DOHH2 (cell line): ENCODE data around the gene AGBL1.

Source experiments
- EZH2phosphoT487 ChIP-seq: fragments of 200-600 bp; sonication (generic); IDR thresholded peaks from 2 replicates; pipeline ENCODE4 v1.6.1; 2017; ENCODE audit warnings: borderline replicate concordance, mild to moderate bottlenecking, antibody characterized with exemption, low read length, moderate library complexity, mixed read lengths
- TF ChIP-seq, protein P1 (sequence below): fragments of 200-600 bp; sonication (generic); IDR thresholded peaks from one replicate; pipeline ENCODE4 v1.5.1; 2014; ENCODE audit warnings: antibody characterized with exemption, mild to moderate bottlenecking, low read depth, low read length; ENCODE audit not compliant: poor library complexity, severe bottlenecking

DNA sequence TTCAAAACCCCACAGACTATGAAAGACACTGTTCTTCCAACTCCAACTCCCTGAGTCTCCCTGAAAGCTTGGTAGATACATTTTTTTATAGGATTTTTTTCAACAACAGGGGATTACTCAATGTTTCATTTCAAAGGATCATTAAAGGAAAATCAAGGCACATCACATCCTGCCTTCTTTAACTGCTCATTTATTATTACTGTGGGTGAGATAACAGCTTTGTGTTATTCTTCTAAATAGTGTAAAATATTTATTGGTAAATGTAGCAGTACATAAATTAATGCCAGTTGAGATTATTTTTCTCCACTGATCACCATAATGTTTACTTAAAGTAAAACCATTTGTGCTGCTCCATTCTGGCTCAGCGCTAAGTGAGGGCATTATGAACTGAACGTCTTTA, 57.2 kb downstream of the AGBL1 start:
- TF ChIP-seq, protein P1, sequence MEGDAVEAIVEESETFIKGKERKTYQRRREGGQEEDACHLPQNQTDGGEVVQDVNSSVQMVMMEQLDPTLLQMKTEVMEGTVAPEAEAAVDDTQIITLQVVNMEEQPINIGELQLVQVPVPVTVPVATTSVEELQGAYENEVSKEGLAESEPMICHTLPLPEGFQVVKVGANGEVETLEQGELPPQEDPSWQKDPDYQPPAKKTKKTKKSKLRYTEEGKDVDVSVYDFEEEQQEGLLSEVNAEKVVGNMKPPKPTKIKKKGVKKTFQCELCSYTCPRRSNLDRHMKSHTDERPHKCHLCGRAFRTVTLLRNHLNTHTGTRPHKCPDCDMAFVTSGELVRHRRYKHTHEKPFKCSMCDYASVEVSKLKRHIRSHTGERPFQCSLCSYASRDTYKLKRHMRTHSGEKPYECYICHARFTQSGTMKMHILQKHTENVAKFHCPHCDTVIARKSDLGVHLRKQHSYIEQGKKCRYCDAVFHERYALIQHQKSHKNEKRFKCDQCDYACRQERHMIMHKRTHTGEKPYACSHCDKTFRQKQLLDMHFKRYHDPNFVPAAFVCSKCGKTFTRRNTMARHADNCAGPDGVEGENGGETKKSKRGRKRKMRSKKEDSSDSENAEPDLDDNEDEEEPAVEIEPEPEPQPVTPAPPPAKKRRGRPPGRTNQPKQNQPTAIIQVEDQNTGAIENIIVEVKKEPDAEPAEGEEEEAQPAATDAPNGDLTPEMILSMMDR, result no peak
- no peak for TF ChIP-seq EZH2phosphoT487
